Measurements from ENCODE around the gene SPDYE1. TPM values are rescaled to one million over a fixed set of nuclear protein-coding genes. Genes with fewer than 3 reads are reported as not detected.

SPDYE1 gene
- total RNA-seq, 1 experiment from 2014 or later = not detected

DNA sequence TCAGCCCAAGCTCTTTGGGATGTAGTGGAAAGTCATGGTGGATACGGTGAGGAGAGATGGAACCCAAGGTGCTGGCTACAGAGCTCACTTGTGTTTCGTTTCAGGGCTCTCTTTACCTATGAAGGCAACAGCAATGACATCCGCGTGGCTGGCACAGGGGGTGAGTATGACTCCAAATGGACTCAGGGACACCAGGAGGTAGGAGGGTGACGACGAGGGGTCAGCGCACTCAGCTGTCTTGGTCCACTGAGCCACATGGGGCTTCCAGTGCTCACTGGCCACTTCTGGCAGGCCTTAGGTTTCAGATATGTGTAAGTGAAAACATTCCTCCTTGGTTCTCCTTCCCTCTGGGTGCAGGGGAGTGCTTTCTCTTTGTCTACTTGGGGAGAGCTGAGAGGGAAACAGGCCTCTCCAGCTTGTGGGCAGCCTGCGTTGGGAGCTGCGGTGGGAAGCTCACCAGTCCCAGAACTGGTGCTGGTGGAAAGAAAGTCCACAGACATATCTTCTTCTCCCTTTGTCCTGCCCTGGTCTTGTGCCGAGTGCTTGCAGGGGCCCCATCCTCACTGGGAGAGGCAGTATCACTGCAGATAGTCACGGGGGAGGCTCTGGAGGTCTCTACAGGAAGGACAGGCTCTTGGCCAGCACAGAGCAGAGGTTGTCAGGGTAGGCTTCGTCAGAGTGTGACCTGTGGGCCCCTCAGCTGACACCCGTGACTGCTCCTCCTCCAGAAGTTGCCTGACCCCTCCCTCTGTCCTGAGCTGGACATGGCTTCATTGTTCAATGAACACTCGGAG, 52.6 kb downstream of the SPDYE1 start:
- Histone ChIP-seq H3K4me3 (ENCODE audit: low read depth, low read length, poor library complexity, severe bottlenecking) (no peak overlapping the region), H3K36me3 (ENCODE audit: insufficient read depth, low read length, poor library complexity, severe bottlenecking) (peaks cover 33% of the 10 kb centered on the region), H3K9me3 (ENCODE audit: low read depth, low read length, poor library complexity, severe bottlenecking) (no peaks in the 10 kb centered on the region), H3K27ac (ENCODE audit: low read depth, low read length, poor library complexity, severe bottlenecking) (no peak overlapping the region), H3K27me3 (replicated peaks; ENCODE audit: insufficient read depth, low read depth, low read length, poor library complexity) (no peaks in the 10 kb centered on the region), H3K4me1 (ENCODE audit: insufficient read depth, low read length, poor library complexity, severe bottlenecking) (peaks cover 6% of the 10 kb centered on the region)
- ChIA-PET POLR2A (ENCODE audit: low non-redundant PET) (no interaction called here), CTCF (no interaction called here)
- BruUV-seq (replicated peaks) = no TSS peak
- DNase-seq (ENCODE audit: low spot score) = no peak
- TF ChIP-seq EZH2 (IDR thresholded peaks at IDR 0.05; ENCODE audit: borderline replicate concordance, low read depth, low read length, poor library complexity, severe bottlenecking) = no peak
- TF ChIP-seq CTCF (conservative IDR thresholded peaks at IDR 0.05; ENCODE audit: low read depth, low read length) = no peak
- intact Hi-C loops (cut with micrococcal nuclease; ENCODE audit: unreplicated experiment) = no loop called here

DNA sequence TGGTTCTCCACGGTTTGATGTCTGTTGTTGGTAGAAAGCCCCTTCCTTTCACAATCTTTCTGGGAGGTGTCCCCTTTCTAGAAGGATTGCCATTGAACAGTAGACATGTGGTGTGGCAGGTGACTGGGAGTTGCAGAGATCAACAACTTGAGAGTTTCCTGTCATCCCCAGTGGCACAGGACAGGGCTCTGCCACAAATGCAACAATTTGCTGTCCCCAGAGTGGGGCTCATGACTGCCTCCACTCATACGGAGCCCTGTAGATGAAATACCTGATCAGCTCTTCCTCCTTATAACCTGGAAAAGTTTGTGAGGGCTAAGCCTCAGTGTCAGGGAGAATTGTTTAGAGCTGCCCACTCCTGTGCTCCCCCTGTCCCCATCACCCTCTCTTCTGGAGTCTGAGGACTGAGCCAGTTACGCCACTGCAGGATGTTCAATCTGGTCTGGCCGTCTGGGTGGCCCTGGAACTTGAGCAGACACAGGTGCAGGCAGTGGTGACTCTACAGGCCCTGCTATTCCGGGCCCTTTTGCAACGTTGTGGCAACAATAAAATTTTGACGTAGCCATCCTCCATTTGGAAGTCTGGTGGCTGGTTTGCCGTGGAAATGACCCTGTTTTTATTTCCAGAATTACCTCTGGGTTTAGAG, 53.3 kb downstream of the SPDYE1 start:
- POLR2A ChIA-PET (ENCODE audit: low non-redundant PET) = no interaction called here
- BruUV-seq (replicated peaks) = no TSS peak
- H3K27ac ChIP-seq (ENCODE audit: low read depth, low read length, poor library complexity, severe bottlenecking) = no peak overlapping the region
- no peaks in the 10 kb centered on the region for H3K4me1 ChIP-seq (ENCODE audit: insufficient read depth, low read length, poor library complexity, severe bottlenecking)
- no peak overlapping the region for H3K4me3 ChIP-seq (ENCODE audit: low read depth, low read length, poor library complexity, severe bottlenecking)
- no peak for DNase-seq (ENCODE audit: low spot score)
- H3K9me3 ChIP-seq (ENCODE audit: low read depth, low read length, poor library complexity, severe bottlenecking) = no peaks in the 10 kb centered on the region
- intact Hi-C loops (cut with micrococcal nuclease; ENCODE audit: unreplicated experiment) = no loop called here
- H3K36me3 ChIP-seq (ENCODE audit: insufficient read depth, low read length, poor library complexity, severe bottlenecking) = peaks cover 35% of the 10 kb centered on the region
- H3K27me3 ChIP-seq (replicated peaks; ENCODE audit: insufficient read depth, low read depth, low read length, poor library complexity) = no peaks in the 10 kb centered on the region
- TF ChIP-seq CTCF (conservative IDR thresholded peaks at IDR 0.05; ENCODE audit: low read depth, low read length) (no peak), EZH2 (IDR thresholded peaks at IDR 0.05; ENCODE audit: borderline replicate concordance, low read depth, low read length, poor library complexity, severe bottlenecking) (no peak)
- CTCF ChIA-PET = no interaction called here

DNA sequence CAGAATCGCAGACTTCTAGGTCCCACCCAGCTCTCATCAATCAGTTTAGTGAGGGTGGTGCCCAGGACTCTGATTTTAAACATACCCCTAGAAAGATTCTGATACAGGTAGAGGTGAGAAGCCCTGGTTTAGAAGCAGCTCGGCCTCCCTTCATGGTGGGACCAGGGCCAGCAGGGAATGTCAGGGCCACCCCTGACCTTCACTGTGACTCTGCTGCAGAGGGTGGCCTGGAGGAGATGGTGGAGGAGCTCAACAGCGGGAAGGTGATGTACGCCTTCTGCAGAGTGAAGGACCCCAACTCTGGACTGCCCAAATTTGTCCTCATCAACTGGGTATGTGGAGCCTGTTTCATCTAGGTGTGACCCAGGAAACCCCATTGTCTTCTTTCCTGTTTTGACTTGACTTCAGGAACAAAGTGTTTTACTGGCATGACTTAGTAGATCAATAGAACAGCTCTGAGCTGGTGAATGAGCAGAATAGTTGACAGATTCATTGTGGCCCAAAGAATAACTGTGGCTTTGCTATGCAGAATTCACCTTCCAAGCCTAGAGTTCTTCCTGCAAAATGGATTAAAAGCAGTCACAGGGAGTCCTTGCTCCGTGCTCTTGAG, 54.0 kb downstream of the SPDYE1 start:
- ChIA-PET POLR2A (ENCODE audit: low non-redundant PET) (no interaction called here), CTCF (no interaction called here)
- TF ChIP-seq CTCF (conservative IDR thresholded peaks at IDR 0.05; ENCODE audit: low read depth, low read length) (no peak), EZH2 (IDR thresholded peaks at IDR 0.05; ENCODE audit: borderline replicate concordance, low read depth, low read length, poor library complexity, severe bottlenecking) (no peak)
- Histone ChIP-seq H3K27ac (ENCODE audit: low read depth, low read length, poor library complexity, severe bottlenecking) (no peak overlapping the region), H3K9me3 (ENCODE audit: low read depth, low read length, poor library complexity, severe bottlenecking) (no peaks in the 10 kb centered on the region), H3K4me3 (ENCODE audit: low read depth, low read length, poor library complexity, severe bottlenecking) (no peak overlapping the region), H3K27me3 (replicated peaks; ENCODE audit: insufficient read depth, low read depth, low read length, poor library complexity) (no peaks in the 10 kb centered on the region), H3K4me1 (ENCODE audit: insufficient read depth, low read length, poor library complexity, severe bottlenecking) (no peaks in the 10 kb centered on the region), H3K36me3 (ENCODE audit: insufficient read depth, low read length, poor library complexity, severe bottlenecking) (peaks cover 35% of the 10 kb centered on the region)
- BruUV-seq (replicated peaks) = no TSS peak
- DNase-seq (ENCODE audit: low spot score) = no peak
- intact Hi-C loops (cut with micrococcal nuclease; ENCODE audit: unreplicated experiment) = no loop called here

Data from A673 (cell line).